GM12874 (cell line): ENCODE measurements around the gene MORN5.

ENCODE experiments used
- CTCF ChIP-seq: IDR thresholded peaks from 2 replicates; pipeline ENCODE4 v1.5.1; 2011; ENCODE audit warnings: low read depth, mild to moderate bottlenecking, control low read depth, low read length, moderate library complexity; ENCODE audit not compliant: insufficient read depth

MORN5 gene

DNA sequence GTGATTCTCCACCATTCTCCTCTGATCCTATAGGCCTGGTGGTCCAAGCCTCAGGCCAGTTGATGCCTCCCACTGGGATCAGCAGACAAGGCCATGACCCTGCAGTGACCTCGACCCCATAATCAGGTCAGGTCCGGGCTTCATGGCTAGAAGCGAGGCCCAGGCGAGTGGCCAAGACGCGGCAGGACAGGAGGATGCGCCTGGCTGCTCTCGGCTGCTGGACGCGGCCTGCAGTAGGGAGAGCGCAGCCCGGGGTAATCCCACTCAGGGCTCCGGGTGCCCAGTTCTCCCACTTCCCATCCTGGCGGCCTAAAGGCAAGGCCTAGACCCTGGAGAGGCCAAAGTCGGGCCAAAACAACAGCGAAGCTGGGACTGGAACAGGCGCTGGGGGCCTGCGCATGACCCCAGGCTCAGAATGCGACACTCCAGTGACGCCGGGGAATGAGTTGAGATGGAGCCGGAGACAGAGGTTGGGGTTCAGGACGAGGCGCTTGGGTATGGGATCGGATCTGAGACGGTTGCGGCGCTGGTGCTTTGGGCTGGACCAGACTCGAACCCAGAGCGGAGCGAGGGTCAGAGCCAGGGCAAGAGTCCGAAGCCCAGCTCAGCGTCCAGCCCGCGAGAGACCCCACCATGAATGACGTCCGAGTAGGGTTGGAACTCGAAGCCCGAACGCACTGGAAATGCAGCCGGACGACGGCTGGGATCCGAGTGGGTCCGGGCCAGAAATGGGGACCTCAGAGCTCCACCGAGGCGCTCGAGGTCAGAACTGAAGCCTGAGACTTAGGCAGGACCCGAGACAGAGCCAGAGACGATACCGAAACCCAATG lies 65.8 kb downstream of the MORN5 start:
- no peak for TF ChIP-seq CTCF

DNA sequence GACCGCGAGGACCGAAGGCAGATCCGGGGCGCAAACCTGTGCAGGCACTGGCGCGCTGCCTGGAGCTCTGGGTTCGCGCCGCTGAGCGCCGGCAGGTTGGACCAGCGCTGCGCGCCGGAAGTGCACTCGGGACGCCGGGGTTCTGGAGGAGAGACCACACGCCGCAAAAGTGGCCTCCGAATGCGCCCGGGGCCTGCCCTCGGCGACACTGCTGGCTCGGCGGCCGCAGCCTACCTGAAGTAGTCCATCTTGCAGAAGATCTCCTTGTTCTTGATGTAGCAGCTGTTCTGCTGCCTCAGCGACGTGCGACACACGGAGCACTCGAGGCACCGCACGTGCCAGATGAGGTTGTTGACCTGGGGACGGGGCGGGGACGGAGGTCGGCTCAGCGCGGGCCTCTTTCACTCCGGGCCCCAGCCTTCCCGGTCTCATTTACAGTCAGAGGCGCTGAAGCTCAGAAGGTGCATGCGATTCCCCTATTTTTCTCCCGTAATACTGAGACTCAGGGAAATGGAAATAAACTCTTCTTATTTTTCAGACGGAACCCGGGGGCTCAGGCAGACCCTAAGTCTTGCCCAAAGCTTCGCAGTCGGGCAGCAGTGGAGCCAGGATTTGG lies 66.5 kb downstream of the MORN5 start:
- no peak for TF ChIP-seq CTCF

DNA sequence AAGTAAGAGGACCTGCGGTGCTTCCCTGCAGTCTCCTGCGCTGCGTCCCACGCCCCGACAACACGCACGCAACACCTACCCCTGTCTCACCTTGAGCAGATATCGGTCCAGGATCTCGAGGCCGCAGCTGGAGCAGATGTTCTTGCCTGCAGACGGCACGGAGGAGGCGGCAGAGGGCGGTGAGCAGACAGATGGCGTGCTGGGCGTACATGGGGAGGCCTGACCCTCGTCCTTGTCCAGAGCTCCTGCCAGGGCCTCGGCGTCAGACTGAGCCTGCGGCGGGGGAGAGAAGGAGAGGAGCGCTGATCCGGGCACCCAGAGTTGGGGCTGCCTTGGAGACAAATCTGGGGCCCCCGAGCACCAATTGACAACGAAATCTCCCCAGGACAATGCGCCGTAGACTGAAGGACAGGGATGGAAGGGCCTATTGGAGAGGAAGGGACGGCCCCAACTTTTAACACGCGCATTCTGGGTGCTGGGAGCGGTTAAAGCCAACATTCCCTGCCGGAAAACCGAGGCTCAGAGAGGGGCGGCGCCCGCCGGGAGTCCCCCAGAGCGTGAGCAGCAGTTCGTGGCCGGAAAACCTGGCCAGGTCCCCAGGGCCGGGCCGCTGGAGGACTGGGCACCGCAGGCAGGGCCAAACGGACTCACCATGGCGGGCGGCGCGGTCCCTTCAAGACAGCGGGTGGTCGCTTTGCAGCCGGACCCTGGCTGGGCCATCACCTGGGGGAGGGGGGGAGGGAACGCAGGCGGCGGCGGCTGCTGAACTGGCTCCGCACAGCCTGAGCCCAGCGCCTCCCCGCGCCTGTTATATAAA lies 67.3 kb downstream of the MORN5 start:
- no peak for TF ChIP-seq CTCF

GRCh38 chr9:122227575-122227900 lies 67.8 kb downstream of the MORN5 start:
- TF ChIP-seq CTCF = no peak

DNA sequence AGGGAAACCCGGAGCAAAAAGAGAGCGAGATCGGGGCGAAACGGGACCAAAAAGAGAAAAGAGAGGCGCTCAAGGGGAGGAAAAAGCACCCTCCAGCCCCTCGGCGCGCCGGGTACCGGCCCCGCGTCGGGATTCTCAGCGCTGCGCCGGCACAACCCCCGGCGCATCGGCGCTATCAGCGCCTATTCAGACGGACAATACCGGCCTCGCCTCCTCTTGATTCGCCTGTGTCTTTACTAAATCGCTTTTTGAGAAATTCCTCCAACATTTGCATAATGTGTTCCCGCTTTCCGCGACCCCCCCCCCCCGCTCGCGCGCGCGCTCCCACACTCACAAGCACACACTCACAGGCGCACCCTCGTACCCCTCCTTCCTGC lies 68.5 kb downstream of the MORN5 start:
- no peak for TF ChIP-seq CTCF

DNA sequence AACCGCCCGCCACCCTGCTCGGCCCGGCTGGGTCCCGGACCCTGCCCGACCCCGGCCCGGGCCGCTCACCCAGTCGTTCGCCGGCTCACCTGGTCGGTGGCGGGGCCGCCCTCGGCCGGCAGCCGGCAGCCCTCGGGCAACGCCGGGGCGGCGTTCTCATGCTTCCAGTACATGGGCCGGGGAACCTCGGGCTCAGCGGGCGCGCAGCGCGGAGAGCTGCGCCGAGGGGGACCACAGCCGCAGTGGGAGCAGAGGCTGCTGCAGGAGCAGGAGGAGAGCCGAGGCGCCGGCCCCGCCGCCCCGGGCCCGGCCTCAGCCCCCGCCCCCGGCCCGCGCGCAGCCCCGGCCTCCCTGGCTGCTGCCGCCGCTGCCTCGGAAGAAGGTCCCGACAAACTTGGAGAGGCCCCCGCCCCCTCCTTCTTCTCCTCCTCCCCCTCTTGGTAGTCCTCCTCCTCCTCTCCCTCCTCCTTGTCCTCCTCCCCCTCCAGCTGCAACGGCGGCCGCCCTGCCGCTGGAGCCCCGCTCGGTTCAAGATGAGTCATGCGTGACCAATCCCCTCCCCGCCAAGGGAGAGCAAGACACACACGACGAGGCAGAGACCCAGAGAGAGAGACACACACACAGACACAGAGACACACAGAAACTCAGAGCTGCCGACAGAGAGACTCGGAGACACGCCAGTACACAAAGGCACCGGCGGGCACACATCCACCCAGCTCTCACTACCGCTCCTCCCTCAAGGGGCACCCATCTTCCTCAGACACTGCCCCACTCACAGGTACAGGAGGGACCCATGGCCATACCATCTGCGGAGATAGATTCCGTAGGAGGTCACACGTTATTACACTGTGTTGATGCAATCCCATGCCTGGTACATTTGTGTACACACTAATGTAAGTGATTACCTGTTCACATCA lies 69.1 kb downstream of the MORN5 start, which contains the start of gene LHX6:
Gene LHX6, minus strand, starts transcription at position 390 of the 917 bp plus-strand sequence. Its CDS starts 217 bp downstream, at position 173.
- no peak for TF ChIP-seq CTCF
